Measurements from ENCODE around the gene RDM1. TPM values are rescaled to one million over a fixed set of nuclear protein-coding genes. Genes with fewer than 3 reads are reported as not detected.

The RDM1 gene
- total RNA-seq, 4 donors from 2014 or later: 0.79 TPM; not detected in 3

DNA sequence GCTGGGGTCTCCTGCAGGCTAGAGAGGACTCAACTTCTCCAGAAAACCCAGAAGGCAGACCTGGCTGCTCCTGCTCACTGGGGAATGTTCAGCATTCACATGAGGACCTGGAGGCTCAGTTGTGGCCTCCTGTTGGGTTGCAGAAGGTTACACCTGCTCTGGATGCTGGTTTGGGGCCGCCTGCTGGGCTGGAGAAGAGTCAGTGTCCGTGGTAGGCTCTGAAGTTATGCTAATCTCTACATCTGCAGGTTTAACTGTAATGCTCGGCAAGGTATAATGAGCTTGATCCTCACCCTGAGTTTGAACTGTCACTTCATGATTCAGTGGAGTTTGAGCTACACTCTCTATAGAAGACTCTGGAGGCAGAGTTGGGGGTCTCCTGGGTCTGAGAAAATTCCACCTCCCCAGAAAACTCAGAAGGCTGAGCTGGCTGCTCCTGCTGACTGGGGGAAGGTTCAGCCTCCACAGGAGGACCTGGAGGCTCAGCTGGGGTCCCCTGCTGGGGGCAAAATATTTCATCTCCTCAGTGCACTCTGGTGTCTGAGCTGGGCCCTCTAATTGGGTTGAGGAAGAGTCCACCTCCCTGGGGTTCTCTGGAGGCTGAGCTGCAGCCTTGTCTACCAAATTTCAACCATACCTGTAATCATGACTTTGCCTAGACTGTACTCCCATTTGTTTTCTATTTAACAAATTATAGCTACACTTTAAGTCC is 23.5 kb downstream of the RDM1 start:
- Histone ChIP-seq H3K4me3 (no peak overlapping the region), H3K36me3 (no peaks in the 10 kb centered on the region), H3K27me3 (no peaks in the 10 kb centered on the region), H3K9me3 (no peaks in the 10 kb centered on the region), H3K27ac (no peak overlapping the region), H3K4me1 (no peaks in the 10 kb centered on the region)
- ATAC-seq: no peak
- TF ChIP-seq EP300 (IDR thresholded peaks at IDR 0.05): no peak
- no peak for TF ChIP-seq POLR2AphosphoS5 (IDR thresholded peaks at IDR 0.05)
- TF ChIP-seq, protein P1, sequence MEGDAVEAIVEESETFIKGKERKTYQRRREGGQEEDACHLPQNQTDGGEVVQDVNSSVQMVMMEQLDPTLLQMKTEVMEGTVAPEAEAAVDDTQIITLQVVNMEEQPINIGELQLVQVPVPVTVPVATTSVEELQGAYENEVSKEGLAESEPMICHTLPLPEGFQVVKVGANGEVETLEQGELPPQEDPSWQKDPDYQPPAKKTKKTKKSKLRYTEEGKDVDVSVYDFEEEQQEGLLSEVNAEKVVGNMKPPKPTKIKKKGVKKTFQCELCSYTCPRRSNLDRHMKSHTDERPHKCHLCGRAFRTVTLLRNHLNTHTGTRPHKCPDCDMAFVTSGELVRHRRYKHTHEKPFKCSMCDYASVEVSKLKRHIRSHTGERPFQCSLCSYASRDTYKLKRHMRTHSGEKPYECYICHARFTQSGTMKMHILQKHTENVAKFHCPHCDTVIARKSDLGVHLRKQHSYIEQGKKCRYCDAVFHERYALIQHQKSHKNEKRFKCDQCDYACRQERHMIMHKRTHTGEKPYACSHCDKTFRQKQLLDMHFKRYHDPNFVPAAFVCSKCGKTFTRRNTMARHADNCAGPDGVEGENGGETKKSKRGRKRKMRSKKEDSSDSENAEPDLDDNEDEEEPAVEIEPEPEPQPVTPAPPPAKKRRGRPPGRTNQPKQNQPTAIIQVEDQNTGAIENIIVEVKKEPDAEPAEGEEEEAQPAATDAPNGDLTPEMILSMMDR (IDR thresholded peaks at IDR 0.05): no peak
- TF ChIP-seq POLR2A (IDR thresholded peaks at IDR 0.05): no peak
- no CpG with 5 or more reads among the region's 3 CpGs for WGBS, 2 donors (ENCODE audit: low coverage in 1 of 2)

DNA sequence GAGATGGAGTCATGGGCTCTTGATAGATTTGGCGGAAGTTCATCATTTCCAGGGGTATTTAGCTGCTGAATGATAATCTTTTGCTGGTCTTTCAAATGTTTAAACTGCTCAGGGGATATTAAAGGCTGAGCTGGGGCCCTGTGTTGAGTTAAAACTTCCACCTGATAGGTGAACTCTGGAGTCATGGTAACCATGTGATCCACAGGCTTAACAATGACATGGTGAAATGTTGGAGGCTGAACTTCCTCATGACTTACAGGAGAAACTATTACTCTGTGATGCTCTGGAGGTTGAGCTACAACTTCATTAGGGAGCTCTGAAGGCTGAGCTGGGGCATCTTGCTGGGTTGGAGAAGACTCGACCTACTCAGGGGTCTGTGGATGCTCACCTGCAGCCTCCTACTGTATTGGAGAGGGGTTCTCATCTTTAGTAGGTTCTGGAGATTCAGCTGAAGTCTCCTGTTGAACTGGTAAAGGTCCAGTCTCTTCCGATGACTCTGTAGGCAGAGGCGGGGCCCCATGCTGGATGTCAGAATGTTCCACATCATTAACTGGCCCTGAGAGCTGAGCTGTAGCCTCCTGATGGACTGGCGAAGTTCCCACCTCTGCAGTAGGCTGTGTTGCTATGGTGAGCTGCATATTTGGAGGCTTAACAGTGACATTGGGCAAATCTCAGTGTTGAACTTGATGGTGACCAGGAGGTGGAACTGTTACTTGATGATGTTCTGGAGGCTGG is 24.2 kb downstream of the RDM1 start:
- H3K27ac ChIP-seq: no peak overlapping the region
- WGBS, 2 donors (ENCODE audit: low coverage in 1 of 2): 90 to 100% methylated on average over 1 to 2 of the region's 5 CpGs
- no peaks in the 10 kb centered on the region for H3K9me3 ChIP-seq
- H3K4me3 ChIP-seq: no peak overlapping the region
- no peak for TF ChIP-seq POLR2A (IDR thresholded peaks at IDR 0.05)
- TF ChIP-seq, protein P1 (IDR thresholded peaks at IDR 0.05): no peak
- no peak for TF ChIP-seq POLR2AphosphoS5 (IDR thresholded peaks at IDR 0.05)
- H3K27me3 ChIP-seq: no peaks in the 10 kb centered on the region
- no peak for ATAC-seq
- H3K4me1 ChIP-seq: no peaks in the 10 kb centered on the region
- H3K36me3 ChIP-seq: no peaks in the 10 kb centered on the region

DNA sequence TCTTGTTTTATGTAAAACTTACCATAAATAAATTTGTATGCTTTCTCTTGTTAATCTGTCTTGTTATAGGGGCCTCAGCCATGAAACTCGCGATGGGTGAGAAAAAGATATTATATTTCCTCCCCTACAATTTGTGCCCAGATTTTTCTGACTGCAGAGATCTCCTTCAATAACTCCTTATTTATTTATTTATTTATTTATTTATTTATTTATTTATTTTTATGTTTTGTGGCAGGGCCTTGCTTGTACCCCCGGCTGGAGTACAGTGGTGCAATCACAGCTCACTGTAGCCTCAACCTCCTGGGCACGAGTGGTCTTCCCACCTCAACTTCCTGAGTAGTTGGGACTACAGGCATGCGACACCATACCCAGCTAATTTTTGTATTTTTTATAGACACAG is 27.1 kb downstream of the RDM1 start:
- Histone ChIP-seq H3K36me3 (no peaks in the 10 kb centered on the region), H3K4me1 (no peaks in the 10 kb centered on the region), H3K4me3 (no peak overlapping the region), H3K27ac (no peak overlapping the region), H3K9me3 (no peaks in the 10 kb centered on the region), H3K27me3 (no peaks in the 10 kb centered on the region)
- no peak for TF ChIP-seq EP300 (IDR thresholded peaks at IDR 0.05)
- no peak for TF ChIP-seq POLR2AphosphoS5 (IDR thresholded peaks at IDR 0.05)
- no peak for TF ChIP-seq POLR2A (IDR thresholded peaks at IDR 0.05)
- TF ChIP-seq, protein P1 (IDR thresholded peaks at IDR 0.05): no peak
- 88 to 92% methylated on average over 5 of the region's 5 CpGs for WGBS, 2 donors (ENCODE audit: low coverage in 1 of 2)
- no peak for ATAC-seq

DNA sequence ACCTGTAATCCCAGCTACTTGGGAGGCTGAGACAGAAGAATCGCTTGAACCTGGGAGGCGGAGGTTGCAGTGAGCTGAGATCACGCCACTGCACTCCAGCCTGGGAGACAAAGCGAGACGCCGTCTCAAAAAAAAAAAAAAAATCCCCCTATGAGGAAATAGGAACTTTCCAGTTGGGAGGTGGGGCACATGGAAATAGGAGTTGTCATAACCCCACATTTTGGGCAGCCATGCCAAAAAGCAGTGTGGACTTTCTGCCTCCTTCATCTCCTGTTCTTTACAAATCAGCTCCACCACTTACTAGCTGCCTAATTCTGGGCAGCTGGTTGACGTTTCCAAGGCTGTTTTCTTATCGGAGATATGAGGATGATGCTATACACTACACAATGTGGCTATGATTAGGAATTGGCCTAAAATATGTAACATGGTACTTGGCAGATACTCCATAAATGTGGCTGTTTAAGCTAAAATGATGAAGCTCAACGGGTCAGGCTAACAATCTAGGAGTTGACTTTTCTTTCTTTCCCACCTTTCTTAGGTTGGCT is 28.9 kb downstream of the RDM1 start:
- Histone ChIP-seq H3K27ac (no peak overlapping the region), H3K36me3 (no peaks in the 10 kb centered on the region), H3K4me1 (no peaks in the 10 kb centered on the region), H3K9me3 (no peaks in the 10 kb centered on the region), H3K27me3 (no peaks in the 10 kb centered on the region), H3K4me3 (no peak overlapping the region)
- no peak for ATAC-seq
- WGBS, 2 donors (ENCODE audit: low coverage in 1 of 2): 69 to 76% methylated on average over 2 to 6 of the region's 9 CpGs
- TF ChIP-seq POLR2AphosphoS5 (IDR thresholded peaks at IDR 0.05) (no peak), EP300 (IDR thresholded peaks at IDR 0.05) (no peak), POLR2A (IDR thresholded peaks at IDR 0.05) (no peak)
- TF ChIP-seq, protein P1 (IDR thresholded peaks at IDR 0.05): no peak
